GM20431 (cell line): Measurements from ENCODE around the gene IL20RA.

ENCODE experiments used
- in situ Hi-C: fragments of 300-500 bp; cut with MseI, MboI; formaldehyde crosslinking; loops from one replicate; pipeline ENCODE4 v1.15.0; 2020; ENCODE audit warnings: low sequenced_read_pairs; ENCODE audit not compliant: unreplicated experiment

The IL20RA gene

GRCh38 chr6:137013031-137013430 lies 31.7 kb downstream of the IL20RA start:
- in situ Hi-C loops = no loop called here

DNA sequence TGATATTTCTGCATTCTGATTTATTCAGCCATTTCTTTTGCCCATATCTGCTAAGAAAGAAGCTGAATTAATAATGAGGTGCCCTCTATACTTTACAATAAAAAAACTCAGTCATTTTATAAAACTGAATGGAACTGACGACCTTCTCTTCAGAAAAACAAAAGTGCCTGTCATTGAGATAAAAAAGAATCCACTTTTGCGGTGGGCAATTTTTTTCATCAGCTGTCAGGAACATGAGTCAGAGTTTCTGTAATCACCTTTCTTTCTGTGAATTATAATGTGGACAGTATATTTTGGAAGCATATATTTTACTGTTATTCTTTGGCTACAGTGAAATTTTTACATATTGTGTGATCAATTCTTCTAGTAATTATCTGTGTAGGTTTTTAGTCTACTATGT lies 33.4 kb downstream of the IL20RA start:
- in situ Hi-C loops = no loop called here

GRCh38 chr6:137010128-137010718 lies 34.5 kb downstream of the IL20RA start:
- in situ Hi-C loops = no loop called here

DNA sequence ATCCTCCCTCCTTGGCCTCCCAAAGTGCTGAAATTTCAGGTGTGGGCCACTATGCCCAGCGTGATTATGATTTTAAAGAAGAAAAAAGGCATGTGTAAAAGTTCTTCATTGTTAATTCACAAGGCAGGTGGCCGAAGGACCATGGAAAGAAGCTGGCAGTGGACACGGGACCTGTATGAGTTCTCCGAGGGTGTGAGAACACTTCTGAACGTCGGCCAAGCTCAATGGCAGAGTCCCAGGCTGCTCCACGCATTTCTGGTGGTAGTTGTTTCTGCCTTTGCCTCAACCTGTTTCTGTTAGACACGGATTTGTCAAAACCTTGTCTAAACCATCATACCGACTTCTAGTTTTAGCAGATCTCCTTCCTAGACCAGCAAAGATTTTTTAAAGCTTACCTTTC lies 36.6 kb downstream of the IL20RA start:
- in situ Hi-C loops = no loop called here

DNA sequence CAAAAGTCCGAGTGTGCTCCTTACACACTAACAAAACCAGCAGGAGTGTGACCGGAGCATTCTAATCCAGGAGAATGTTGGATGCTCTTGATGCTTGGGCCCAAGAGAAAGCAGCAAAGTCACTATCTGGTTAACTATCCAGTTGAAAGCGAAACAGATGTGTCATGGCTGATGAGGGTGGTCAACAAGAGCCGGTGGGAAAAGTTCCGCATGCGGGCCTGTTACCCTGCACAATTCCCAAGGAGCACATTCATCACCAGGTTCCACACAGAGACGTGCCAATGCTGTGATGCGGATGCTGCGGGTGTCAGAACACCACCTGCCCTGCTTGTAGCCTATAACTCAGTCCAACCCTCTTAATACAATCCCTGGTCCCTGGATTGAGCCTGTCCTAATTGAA lies 38.7 kb downstream of the IL20RA start:
- in situ Hi-C loops = no loop called here

GRCh38 chr6:137005073-137005472 lies 39.7 kb downstream of the IL20RA start:
- in situ Hi-C loops = no loop called here

GRCh38 chr6:137002505-137002904 lies 42.3 kb downstream of the IL20RA start:
- in situ Hi-C loops = no loop called here

GRCh38 chr6:137001977-137002302 lies 42.8 kb downstream of the IL20RA start:
- in situ Hi-C loops = no loop called here

DNA sequence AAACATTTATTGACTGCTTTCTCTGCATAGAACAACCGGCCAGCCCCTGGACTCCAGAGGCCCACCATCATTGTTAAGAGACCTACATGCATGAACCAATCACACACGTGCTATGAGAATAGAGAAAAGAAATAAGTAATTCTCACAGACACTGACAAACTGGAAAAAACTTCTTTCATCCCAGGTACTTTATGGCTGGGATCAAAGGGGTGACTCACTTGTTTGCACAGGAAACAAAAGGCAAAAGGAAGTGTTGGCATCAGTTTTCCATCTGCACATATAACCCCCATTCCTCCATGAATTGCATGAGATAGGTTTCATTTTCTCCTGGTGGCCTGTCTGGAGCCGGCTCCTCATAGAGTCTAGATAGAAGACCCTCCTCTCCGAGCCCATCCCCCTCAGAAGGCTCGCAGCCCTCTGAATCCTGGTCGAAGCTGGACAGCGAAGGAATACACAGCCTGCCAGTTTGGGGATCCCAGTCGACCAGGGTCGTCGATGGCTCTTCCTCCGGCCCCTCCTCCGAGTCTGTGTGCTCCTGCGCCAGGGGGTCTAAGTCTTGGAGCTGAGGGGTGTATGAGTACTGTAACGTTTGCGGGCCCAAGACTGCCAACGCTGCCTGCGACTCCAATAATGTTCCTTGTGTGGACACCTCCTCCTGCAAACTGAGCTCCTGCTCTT lies 43.3 kb downstream of the IL20RA start:
- in situ Hi-C loops = no loop called here

GRCh38 chr6:137000825-137001224 lies 43.9 kb downstream of the IL20RA start:
- in situ Hi-C loops = no loop called here

GRCh38 chr6:136995521-136995920 lies 49.2 kb downstream of the IL20RA start:
- in situ Hi-C loops = no loop called here

DNA sequence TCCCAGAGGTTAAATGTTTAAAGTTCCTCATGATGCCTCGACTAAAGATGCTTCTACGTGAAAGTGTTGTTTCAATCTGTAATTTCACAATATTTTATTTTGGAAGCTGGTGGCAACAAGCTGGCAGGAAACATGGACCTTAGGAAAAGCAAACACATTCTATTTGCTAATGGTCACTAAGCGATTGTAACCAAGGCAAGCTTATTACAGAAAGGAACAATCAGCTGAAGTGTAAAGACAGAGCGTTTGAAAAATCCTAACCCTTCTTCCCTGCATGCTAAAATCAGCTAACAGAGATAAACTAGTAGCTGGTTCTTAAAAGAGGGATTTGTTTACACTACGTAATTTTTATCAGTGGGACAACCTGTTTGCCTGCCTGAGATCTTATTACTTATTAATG lies 50.0 kb downstream of the IL20RA start:
- in situ Hi-C loops = no loop called here

- in situ Hi-C loops = no loop called here
These were observed 52.7 kb downstream of the IL20RA start for GRCh38 chr6:136992113-136992512.

DNA sequence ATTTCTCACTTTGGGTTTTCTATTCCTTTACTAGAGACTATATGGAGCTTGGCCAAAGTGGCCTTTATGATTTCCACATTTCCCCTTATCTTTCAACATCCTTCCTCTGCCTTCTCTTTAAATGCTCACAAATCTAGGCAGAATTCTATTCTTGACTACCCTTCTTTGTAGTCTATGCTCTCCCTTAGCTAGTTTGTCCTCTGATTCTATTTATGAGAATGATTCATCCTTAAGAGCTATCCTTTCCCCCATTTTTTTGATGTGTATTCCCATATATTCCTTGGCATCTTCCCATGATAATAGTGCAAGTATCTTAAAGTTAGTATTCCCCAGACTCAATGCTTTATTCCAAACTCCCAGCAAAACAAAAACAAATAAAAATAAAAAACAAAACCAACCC lies 53.1 kb downstream of the IL20RA start:
- in situ Hi-C loops = no loop called here

DNA sequence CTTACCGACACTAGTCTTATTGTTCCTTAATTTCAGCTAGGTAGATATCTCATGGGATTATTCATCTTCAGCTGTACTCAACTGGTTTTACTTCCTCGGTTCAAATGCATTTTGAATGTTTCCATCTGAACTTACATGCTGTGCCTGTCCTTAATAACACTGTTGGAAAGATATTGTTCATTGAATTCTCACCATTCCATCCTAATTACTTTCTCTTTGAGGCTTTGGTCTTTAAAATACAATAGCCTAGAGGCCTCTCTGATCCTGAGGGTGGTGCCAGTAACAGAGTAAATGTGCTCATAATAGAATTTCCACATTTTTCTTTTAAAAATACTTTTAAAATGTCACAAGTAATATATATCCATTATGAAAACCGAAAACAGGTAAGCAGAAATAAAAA lies 54.0 kb downstream of the IL20RA start:
- in situ Hi-C loops = no loop called here

GRCh38 chr6:136990242-136990578 lies 54.6 kb downstream of the IL20RA start:
- in situ Hi-C loops = no loop called here

DNA sequence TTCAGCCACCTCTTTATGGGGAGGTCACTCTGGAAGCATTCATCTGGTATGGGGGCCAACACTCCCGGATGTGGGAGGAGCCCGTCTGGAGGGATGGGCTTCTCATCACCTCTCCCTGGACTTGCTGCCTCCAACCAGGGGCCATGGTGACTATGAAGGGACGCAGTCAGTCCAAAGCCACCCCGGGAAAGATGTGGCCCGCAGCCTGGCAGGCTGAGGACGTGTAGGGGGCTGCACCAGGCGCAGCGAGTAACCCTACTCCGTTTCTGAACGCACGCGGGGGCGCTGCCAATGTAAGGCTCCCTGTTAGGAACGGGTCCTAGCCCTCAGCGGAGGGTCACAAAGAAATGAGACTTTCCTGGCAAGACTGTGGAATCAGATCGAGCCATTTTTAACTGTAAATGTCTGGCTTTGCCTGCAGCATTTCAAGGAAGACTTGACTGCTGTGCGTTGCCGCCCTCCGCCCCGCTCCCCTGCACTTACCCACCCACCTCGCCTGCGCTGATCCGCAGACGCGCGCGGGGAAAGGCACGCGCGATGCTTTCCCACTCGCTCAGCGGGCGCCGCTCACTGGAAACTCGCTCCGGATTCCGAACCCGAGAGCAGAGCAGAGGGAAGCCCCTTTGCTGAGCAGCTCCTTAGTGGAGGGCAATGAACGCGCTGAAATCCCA lies 55.1 kb downstream of the IL20RA start:
- in situ Hi-C loops = no loop called here

- in situ Hi-C loops = no loop called here
These were observed 57.2 kb downstream of the IL20RA start for GRCh38 chr6:136987526-136987925.

DNA sequence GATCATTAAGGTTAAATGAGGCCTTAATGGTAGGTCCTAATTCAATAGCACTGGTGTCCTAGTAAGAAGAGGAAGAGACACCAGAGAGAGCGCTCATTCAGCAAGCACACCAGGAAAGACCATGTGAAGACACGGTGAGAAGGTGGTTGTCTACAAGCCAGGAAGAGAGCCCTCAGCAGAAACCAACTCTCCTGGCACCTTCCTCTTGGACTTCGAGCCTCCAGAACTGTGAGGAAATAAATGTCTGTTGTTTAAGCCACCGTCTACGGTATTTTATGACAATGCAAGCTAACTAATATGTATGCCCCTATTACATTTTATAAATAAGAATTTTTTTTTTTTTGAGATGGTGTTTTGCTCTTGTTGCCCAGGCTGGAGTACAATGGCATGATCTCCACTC lies 59.3 kb downstream of the IL20RA start:
- in situ Hi-C loops = no loop called here

GRCh38 chr6:136984578-136984977 lies 60.2 kb downstream of the IL20RA start:
- in situ Hi-C loops = no loop called here

DNA sequence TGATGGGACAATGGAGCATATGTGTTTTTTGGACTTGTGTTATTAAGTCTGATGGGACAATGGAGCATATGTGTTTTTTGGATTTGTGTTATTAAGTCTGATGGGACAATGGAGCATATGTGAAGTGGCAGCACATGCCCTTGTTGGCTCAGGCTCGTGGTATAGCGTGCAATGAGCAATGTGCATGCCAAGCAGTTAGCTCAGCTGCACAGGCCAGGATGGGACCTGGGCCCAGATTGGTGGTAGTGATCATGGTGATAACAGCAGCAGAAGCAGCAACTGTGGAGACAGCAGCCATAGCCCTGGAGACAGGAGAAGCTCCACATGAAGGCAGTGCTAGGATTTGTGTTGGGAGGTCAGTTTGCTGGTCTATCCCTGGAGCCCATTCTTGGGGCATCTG lies 61.1 kb downstream of the IL20RA start:
- in situ Hi-C loops = no loop called here

GRCh38 chr6:136982928-136983327 lies 61.8 kb downstream of the IL20RA start:
- in situ Hi-C loops = no loop called here
